PC-3 (cell line): ENCODE data around the gene DGLUCY. TPM values are rescaled to one million over a fixed set of nuclear protein-coding genes. Genes with fewer than 3 reads are reported as not detected.

Experiments used
- ATAC-seq: fragments of 200-7000 bp; cut with Tn5 transposase; 2 replicates; pipeline ENCODE4 v1.9.1; 2020; ENCODE audit warnings: mild to moderate bottlenecking, moderate library complexity
- BruUV-seq: library from RNA; stranded (reverse); fragments of 400-500 nt; replicated peaks from 2 replicates; lab custom pipeline; 2021; lab: Mats Ljungman, UMichigan
- CTCF ChIA-PET: fragments of 300-600 bp; sonication (Branson Sonifier 250); formaldehyde crosslinking; loops from one replicate; lab custom pipeline; 2022; ENCODE audit warnings: antibody characterized with exemption; lab: Charles Lee
- POLR2A ChIA-PET: fragments of 300-600 bp; sonication (Branson Sonifier 250); formaldehyde crosslinking; loops from one replicate; lab custom pipeline; 2022; ENCODE audit warnings: antibody characterized with exemption; ENCODE audit not compliant: unreplicated experiment; lab: Charles Lee
- DNase-seq: peaks from one replicate; pipeline ENCODE4 v3.0.0-alpha.2; 2015
- H2AFZ ChIP-seq: fragments of 300-600 bp; sonication (generic); 2 replicates; pipeline ENCODE4 v1.6.0; 2016; ENCODE audit warnings: antibody characterized with exemption, low read length
- H3F3A ChIP-seq: fragments of 300-600 bp; sonication (generic); one replicate; pipeline ENCODE4 v1.6.0; 2017; ENCODE audit warnings: antibody characterized with exemption, low read length, control low read depth, mild to moderate bottlenecking; ENCODE audit not compliant: unreplicated experiment
- H3K27ac ChIP-seq: fragments of 300-600 bp; sonication (generic); 2 replicates; pipeline ENCODE4 v1.5.1; 2016; ENCODE audit warnings: mild to moderate bottlenecking, low read length
- H3K27me3 ChIP-seq: fragments of 300-600 bp; sonication (generic); 2 replicates; pipeline ENCODE4 v1.6.1; 2016; ENCODE audit warnings: low read length, mixed read lengths
- H3K36me3 ChIP-seq: fragments of 300-600 bp; sonication (generic); 2 replicates; pipeline ENCODE4 v1.6.1; 2016; ENCODE audit warnings: low read depth, mixed run types, low read length, mixed read lengths
- H3K4me1 ChIP-seq: fragments of 300-600 bp; sonication (generic); 2 replicates; pipeline ENCODE4 v1.5.1; 2016; ENCODE audit warnings: low read length; ENCODE audit not compliant: insufficient read depth
- H3K4me2 ChIP-seq: fragments of 300-600 bp; sonication (generic); 2 replicates; pipeline ENCODE4 v1.6.0; 2016; ENCODE audit warnings: low read length
- H3K4me3 ChIP-seq: fragments of 300-600 bp; sonication (generic); 2 replicates; pipeline ENCODE4 v1.5.1; 2016; ENCODE audit warnings: mild to moderate bottlenecking, low read length, mixed read lengths
- H3K79me2 ChIP-seq: fragments of 300-600 bp; sonication (generic); 2 replicates; pipeline ENCODE4 v1.6.1; 2017; ENCODE audit warnings: low read length, mixed read lengths
- H3K9ac ChIP-seq: fragments of 300-600 bp; sonication (generic); 2 replicates; pipeline ENCODE4 v1.6.0; 2016; ENCODE audit warnings: mild to moderate bottlenecking, low read length
- H3K9me2 ChIP-seq: fragments of 300-600 bp; sonication (generic); replicated peaks from 2 replicates; pipeline ENCODE4 v1.6.1; 2016; ENCODE audit warnings: mixed run types, low read length, mixed read lengths
- H3K9me3 ChIP-seq: fragments of 300-600 bp; sonication (generic); 2 replicates; pipeline ENCODE4 v1.6.1; 2016; ENCODE audit warnings: low read length, mixed read lengths
- H4K20me1 ChIP-seq: fragments of 300-600 bp; sonication (generic); 2 replicates; pipeline ENCODE4 v1.6.1; 2016; ENCODE audit warnings: low read length, mixed read lengths
- CTCF ChIP-seq: fragments of 300-600 bp; sonication (generic); conservative IDR thresholded peaks from 2 replicates; pipeline ENCODE4 v1.5.1; 2017; ENCODE audit warnings: antibody characterized with exemption, low read depth, mild to moderate bottlenecking, low read length
- EZH2 ChIP-seq: fragments of 300-600 bp; sonication (generic); IDR thresholded peaks from one replicate; pipeline ENCODE4 v1.6.1; 2017; ENCODE audit warnings: antibody characterized with exemption, mild to moderate bottlenecking, low read length; ENCODE audit not compliant: unreplicated experiment
- EZH2phosphoT487 ChIP-seq: fragments of 300-600 bp; sonication (generic); IDR thresholded peaks from 2 replicates; pipeline ENCODE4 v1.6.1; 2018; ENCODE audit warnings: mild to moderate bottlenecking, antibody characterized with exemption, low read length, borderline replicate concordance
- intact Hi-C: fragments of 100-400 bp; cut with micrococcal nuclease; formaldehyde crosslinking; loops from 2 replicates; pipeline ENCODE4 v1.9.0; 2023
- total RNA-seq: library from RNA; depleted of rRNA; stranded (reverse); fragments of >200 nt; gene quantifications from 2 replicates; pipeline ENCODE4 v1.2.3, GENCODE V29; 2014

DGLUCY gene
- total RNA-seq, 1 experiment from 2014 or later, result 0.84 TPM

DNA sequence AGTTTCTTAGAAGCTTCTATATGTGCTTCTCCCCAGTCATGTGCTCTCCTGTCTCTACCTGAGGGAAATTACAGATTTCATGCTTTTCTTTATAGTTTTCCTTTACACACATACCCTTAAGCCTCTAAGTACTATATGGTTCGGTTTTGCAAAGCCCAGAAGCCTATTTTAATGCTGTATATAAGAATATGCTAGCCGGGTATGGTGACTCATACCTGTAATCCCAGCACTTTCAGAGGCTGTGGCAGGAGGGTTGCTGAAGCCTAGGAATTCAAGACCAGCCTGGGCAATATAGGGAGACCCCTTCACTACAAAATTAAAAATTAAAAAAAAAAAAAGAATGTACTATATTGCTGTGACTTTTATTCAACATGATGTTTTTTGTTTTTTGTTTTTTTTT lies 15.4 kb downstream of the DGLUCY start:
- H3K27ac ChIP-seq, result no peak overlapping the region
- no peak overlapping the region for H3K4me2 ChIP-seq
- H3K4me1 ChIP-seq, result no peaks in the 10 kb centered on the region
- POLR2A ChIA-PET, result no interaction called here
- no peak overlapping the region for H3K4me3 ChIP-seq
- no peak overlapping the region for H2AFZ ChIP-seq
- DNase-seq, result no peak
- no peaks in the 10 kb centered on the region for H3K79me2 ChIP-seq
- intact Hi-C loops, result no loop called here
- H3K9me3 ChIP-seq, result no peaks in the 10 kb centered on the region
- TF ChIP-seq CTCF (no peak), EZH2phosphoT487 (no peak), EZH2 (no peak)
- H3K9me2 ChIP-seq, result no peaks in the 10 kb centered on the region
- no TSS peak for BruUV-seq
- H3K9ac ChIP-seq, result no peak overlapping the region
- H3F3A ChIP-seq, result no peaks in the 10 kb centered on the region
- no peaks in the 10 kb centered on the region for H3K36me3 ChIP-seq
- peak; percentile 63 for ATAC-seq
- CTCF ChIA-PET, result no interaction called here
- no peaks in the 10 kb centered on the region for H4K20me1 ChIP-seq
- no peaks in the 10 kb centered on the region for H3K27me3 ChIP-seq

DNA sequence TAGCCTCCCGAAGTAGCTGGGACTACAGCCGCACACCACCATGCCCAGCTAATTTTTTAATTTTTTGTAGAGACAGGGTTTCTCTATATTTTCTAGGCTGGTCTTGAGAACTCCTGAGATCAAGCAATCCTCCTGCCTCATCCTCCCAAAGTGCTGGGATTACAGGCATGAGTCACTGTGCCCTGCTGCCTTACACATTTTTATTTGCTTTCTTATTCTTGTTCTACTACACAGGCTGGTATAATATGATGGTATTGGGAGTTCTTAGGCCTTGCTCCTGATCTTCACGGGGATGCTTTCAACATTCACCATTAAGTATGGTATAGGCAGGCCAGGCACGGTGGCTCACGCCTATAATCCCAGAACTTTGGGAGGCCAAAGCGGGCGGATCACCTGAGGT lies 21.2 kb downstream of the DGLUCY start:
- TF ChIP-seq EZH2 (no peak), EZH2phosphoT487 (no peak), CTCF (no peak)
- Histone ChIP-seq H3K9me3 (no peaks in the 10 kb centered on the region), H3K27me3 (no peaks in the 10 kb centered on the region), H3F3A (no peaks in the 10 kb centered on the region), H3K9me2 (no peaks in the 10 kb centered on the region), H3K36me3 (no peaks in the 10 kb centered on the region), H3K4me1 (peaks cover 8% of the 10 kb centered on the region), H3K27ac (no peak overlapping the region), H3K4me2 (no peak overlapping the region), H3K9ac (no peak overlapping the region), H2AFZ (no peak overlapping the region), H3K4me3 (no peak overlapping the region), H3K79me2 (no peaks in the 10 kb centered on the region), H4K20me1 (no peaks in the 10 kb centered on the region)
- POLR2A ChIA-PET, result no interaction called here
- no TSS peak for BruUV-seq
- intact Hi-C loops, result loop anchor here (5.0 kb wide), 1 partner anchor 738 kb away; the partner anchor contains the start of gene CALM1
- CTCF ChIA-PET, result no interaction called here
- DNase-seq, result peak; percentile 42
- peak; percentile 97 for ATAC-seq

GRCh38 chr14:91138511-91139359 lies 24.9 kb downstream of the DGLUCY start:
- no peaks in the 10 kb centered on the region for H3K79me2 ChIP-seq
- ATAC-seq (peak; percentile 25), DNase-seq (peak; percentile 75)
- no peaks in the 10 kb centered on the region for H3K9me2 ChIP-seq
- H3F3A ChIP-seq, result no peaks in the 10 kb centered on the region
- H3K27me3 ChIP-seq, result no peaks in the 10 kb centered on the region
- H3K9me3 ChIP-seq, result no peaks in the 10 kb centered on the region
- no peak overlapping the region for H3K27ac ChIP-seq
- peaks cover 8% of the 10 kb centered on the region for H3K4me1 ChIP-seq
- intact Hi-C loops, result loop anchor here (1.0 to 5.0 kb wide), 2 partner anchors 35 to 741 kb away; partner anchors contain the start of gene CALM1
- no TSS peak for BruUV-seq
- POLR2A ChIA-PET, result no interaction called here
- no peaks in the 10 kb centered on the region for H3K36me3 ChIP-seq
- no peak overlapping the region for H2AFZ ChIP-seq
- no peaks in the 10 kb centered on the region for H4K20me1 ChIP-seq
- H3K9ac ChIP-seq, result no peak overlapping the region
- TF ChIP-seq CTCF (peak; percentile 78), EZH2phosphoT487 (no peak), EZH2 (no peak)
- no peak overlapping the region for H3K4me2 ChIP-seq
- CTCF ChIA-PET, result interaction anchor here (0.5 to 0.8 kb wide), 5 partner anchors 26 to 273 kb away, joined by 3 to 5 read pairs (median 3); no protein-coding TSS in a partner anchor
- H3K4me3 ChIP-seq, result no peak overlapping the region
